Measurements from ENCODE around the gene TOM1L1.

GRCh38 chr17:54876656-54877195 lies 23.9 kb upstream of the TOM1L1 start:
- no peak for TF ChIP-seq CTCF (tag by site-specific recombination; IDR thresholded peaks at IDR 0.05)
- no peak for TF ChIP-seq ZNF274 (IDR thresholded peaks at IDR 0.05; ENCODE audit: low read length)
- no peak for TF ChIP-seq ZNF274 (tag by site-specific recombination; IDR thresholded peaks at IDR 0.05; ENCODE audit: borderline replicate concordance)
- no peak for TF ChIP-seq ZNF248 (tag by site-specific recombination; IDR thresholded peaks at IDR 0.05)
- no peak for TF ChIP-seq ZNF138 (tag by site-specific recombination; IDR thresholded peaks at IDR 0.05; ENCODE audit: borderline replicate concordance)
- TF ChIP-seq ZNF239 (tag by site-specific recombination; IDR thresholded peaks at IDR 0.05): no peak
- no peak for TF ChIP-seq SETDB1 (IDR thresholded peaks at IDR 0.05; ENCODE audit: insufficient read length, low read length)
- TF ChIP-seq, protein P1, sequence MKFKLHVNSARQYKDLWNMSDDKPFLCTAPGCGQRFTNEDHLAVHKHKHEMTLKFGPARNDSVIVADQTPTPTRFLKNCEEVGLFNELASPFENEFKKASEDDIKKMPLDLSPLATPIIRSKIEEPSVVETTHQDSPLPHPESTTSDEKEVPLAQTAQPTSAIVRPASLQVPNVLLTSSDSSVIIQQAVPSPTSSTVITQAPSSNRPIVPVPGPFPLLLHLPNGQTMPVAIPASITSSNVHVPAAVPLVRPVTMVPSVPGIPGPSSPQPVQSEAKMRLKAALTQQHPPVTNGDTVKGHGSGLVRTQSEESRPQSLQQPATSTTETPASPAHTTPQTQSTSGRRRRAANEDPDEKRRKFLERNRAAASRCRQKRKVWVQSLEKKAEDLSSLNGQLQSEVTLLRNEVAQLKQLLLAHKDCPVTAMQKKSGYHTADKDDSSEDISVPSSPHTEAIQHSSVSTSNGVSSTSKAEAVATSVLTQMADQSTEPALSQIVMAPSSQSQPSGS (tag by site-specific recombination; IDR thresholded peaks at IDR 0.05; ENCODE audit: low read depth): no peak
- TF ChIP-seq, protein P2, sequence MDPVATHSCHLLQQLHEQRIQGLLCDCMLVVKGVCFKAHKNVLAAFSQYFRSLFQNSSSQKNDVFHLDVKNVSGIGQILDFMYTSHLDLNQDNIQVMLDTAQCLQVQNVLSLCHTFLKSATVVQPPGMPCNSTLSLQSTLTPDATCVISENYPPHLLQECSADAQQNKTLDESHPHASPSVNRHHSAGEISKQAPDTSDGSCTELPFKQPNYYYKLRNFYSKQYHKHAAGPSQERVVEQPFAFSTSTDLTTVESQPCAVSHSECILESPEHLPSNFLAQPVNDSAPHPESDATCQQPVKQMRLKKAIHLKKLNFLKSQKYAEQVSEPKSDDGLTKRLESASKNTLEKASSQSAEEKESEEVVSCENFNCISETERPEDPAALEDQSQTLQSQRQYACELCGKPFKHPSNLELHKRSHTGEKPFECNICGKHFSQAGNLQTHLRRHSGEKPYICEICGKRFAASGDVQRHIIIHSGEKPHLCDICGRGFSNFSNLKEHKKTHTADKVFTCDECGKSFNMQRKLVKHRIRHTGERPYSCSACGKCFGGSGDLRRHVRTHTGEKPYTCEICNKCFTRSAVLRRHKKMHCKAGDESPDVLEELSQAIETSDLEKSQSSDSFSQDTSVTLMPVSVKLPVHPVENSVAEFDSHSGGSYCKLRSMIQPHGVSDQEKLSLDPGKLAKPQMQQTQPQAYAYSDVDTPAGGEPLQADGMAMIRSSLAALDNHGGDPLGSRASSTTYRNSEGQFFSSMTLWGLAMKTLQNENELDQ (tag by site-specific recombination; IDR thresholded peaks at IDR 0.05; ENCODE audit: low read depth): no peak
- TF ChIP-seq REST (tag by site-specific recombination; IDR thresholded peaks at IDR 0.05): no peak
- no peak for TF ChIP-seq ZNF23 (tag by site-specific recombination; IDR thresholded peaks at IDR 0.05; ENCODE audit: borderline replicate concordance)
